Inflammatory macrophage treated with lipopolysaccharide for 4 hours (primary cell): Measurements from ENCODE around the gene PARVA.

ENCODE experiments used
- DNase-seq: peaks from one replicate; pipeline ENCODE4 v3.0.0-alpha.2; 2020

The PARVA gene

GRCh38 chr11:12408156-12408770 is 30.9 kb downstream of the PARVA start:
- DNase-seq: no peak

GRCh38 chr11:12409621-12410005 is 32.2 kb downstream of the PARVA start:
- DNase-seq: no peak

- DNase-seq: no peak
Measured at GRCh38 chr11:12410006-12410728, 32.8 kb downstream of the PARVA start.

GRCh38 chr11:12411393-12411792 is 34.0 kb downstream of the PARVA start:
- DNase-seq: no peak

GRCh38 chr11:12411806-12412727 is 34.7 kb downstream of the PARVA start:
- DNase-seq: peak; percentile 2

GRCh38 chr11:12413141-12414052 is 36.0 kb downstream of the PARVA start:
- DNase-seq: no peak

- DNase-seq: no peak
Measured at GRCh38 chr11:12414611-12415010, 37.2 kb downstream of the PARVA start.

- no peak for DNase-seq
Measured at GRCh38 chr11:12415342-12415966, 38.1 kb downstream of the PARVA start.

- DNase-seq: no peak
Measured at GRCh38 chr11:12416552-12416951, 39.2 kb downstream of the PARVA start.

- DNase-seq: no peak
Measured at GRCh38 chr11:12417691-12418611, 40.6 kb downstream of the PARVA start.

- no peak for DNase-seq
Measured at GRCh38 chr11:12420040-12420439, 42.7 kb downstream of the PARVA start.

GRCh38 chr11:12420706-12421105 is 43.3 kb downstream of the PARVA start:
- no peak for DNase-seq

GRCh38 chr11:12421386-12421785 is 44.0 kb downstream of the PARVA start:
- DNase-seq: no peak

- DNase-seq: no peak
Measured at GRCh38 chr11:12426176-12426575, 48.8 kb downstream of the PARVA start.

- DNase-seq: no peak
Measured at GRCh38 chr11:12429155-12429554, 51.8 kb downstream of the PARVA start.

- no peak for DNase-seq
Measured at GRCh38 chr11:12430351-12430750, 53.0 kb downstream of the PARVA start.

- no peak for DNase-seq
Measured at GRCh38 chr11:12430954-12431595, 53.7 kb downstream of the PARVA start.

GRCh38 chr11:12432507-12432906 is 55.1 kb downstream of the PARVA start:
- no peak for DNase-seq

- DNase-seq: no peak
Measured at GRCh38 chr11:12433121-12433520, 55.8 kb downstream of the PARVA start.

GRCh38 chr11:12433571-12434324 is 56.4 kb downstream of the PARVA start:
- no peak for DNase-seq
